Gastrocnemius medialis (tissue), 4 donors: ENCODE data around the gene FIP1L1. TPM values are rescaled to one million over a fixed set of nuclear protein-coding genes. Genes with fewer than 3 reads are reported as not detected.
A peak's percentile ranks its signal among the peaks of the same experiment; 100 is the strongest.

Experiments used
- ATAC-seq, 2 donors: fragments of 150-250 bp; one replicate each; pipeline ENCODE4 v1.9.1; 2016
- DNase-seq, 2 donors: peaks; one replicate each; pipeline ENCODE4 v3.0.0-alpha.2; 2019
- H3K27ac ChIP-seq, 4 donors: fragments of 200-600 bp; sonication (generic); 1 replicate in 1 of 4; 2 replicates in 3 of 4; pipeline ENCODE4 v1.5.1; 2016 to 2018; ENCODE audit warnings: mild to moderate bottlenecking in 2 of 4, moderate library complexity in 1 of 4
- H3K27me3 ChIP-seq, 3 donors: fragments of 200-600 bp; sonication (generic) in 2 of 3; 1 replicate in 1 of 3; 2 replicates in 2 of 3; pipeline versions ENCODE4 v1.5.1 to v1.6.0; 2016 to 2019; ENCODE audit warnings: mild to moderate bottlenecking in 1 of 3, moderate library complexity in 1 of 3
- H3K36me3 ChIP-seq, 2 donors: fragments of 200-600 bp; sonication (generic) in 1 of 2; one replicate each; pipeline ENCODE4 v1.5.1; 2017 to 2018
- H3K4me1 ChIP-seq, 2 donors: fragments of 200-600 bp; sonication (generic) in 1 of 2; one replicate each; pipeline ENCODE4 v1.5.1; 2016 to 2017; ENCODE audit warnings: mild to moderate bottlenecking in 2 of 2
- H3K4me3 ChIP-seq, 4 donors: fragments of 200-600 bp; sonication (generic) in 3 of 4; 1 replicate in 1 of 4; 2 replicates in 3 of 4; pipeline ENCODE4 v1.5.1; 2016 to 2019; ENCODE audit warnings: mild to moderate bottlenecking in 2 of 4
- H3K9me3 ChIP-seq, 3 donors: fragments of 200-600 bp; sonication (generic) in 2 of 3; 1 replicate in 1 of 3; 2 replicates in 2 of 3; pipeline ENCODE4 v1.5.1; 2016 to 2019
- CTCF ChIP-seq, 5 experiments: fragments of 450-650 bp in 3 of 5; fragments of 200-600 bp in 2 of 5; sonication (generic) in 2 of 5; IDR thresholded peaks in 4 of 5; conservative IDR thresholded peaks in 1 of 5; 1 replicate in 4 of 5; 2 replicates in 1 of 5; pipeline ENCODE4 v1.5.1; 2016 to 2019; ENCODE audit warnings: antibody characterized with exemption in 5 of 5, mild to moderate bottlenecking in 3 of 5, moderate library complexity in 3 of 5
- POLR2A ChIP-seq, 2 donors: fragments of 450-650 bp; IDR thresholded peaks; one replicate each; pipeline ENCODE4 v1.6.1; 2017; ENCODE audit warnings: antibody characterized with exemption in 2 of 2, mild to moderate bottlenecking in 2 of 2, moderate library complexity in 2 of 2
- in situ Hi-C, 4 donors: fragments of 200-750 bp; cut with MboI; loops; one replicate each; pipeline versions ENCODE4 v1.15.0 to v1.8.0; 2017; ENCODE audit warnings: low sequenced_read_pairs in 4 of 4
- intact Hi-C: fragments of 100-400 bp; cut with DNase I; formaldehyde crosslinking; loops from one replicate; pipeline ENCODE4 v1.15.1; 2023; ENCODE audit warnings: low total_unique reads
- total RNA-seq, 4 donors: library from RNA; depleted of rRNA; stranded (reverse); fragments of >200 nt; gene quantifications; one replicate each; pipeline versions ENCODE4 v1.1.0 to v1.2.3, GENCODE V29; 2016

FIP1L1 gene
- total RNA-seq, 4 donors from 2014 or later, result 26.7 to 36.6 (median 31.1) TPM

- intact Hi-C loops, result no loop called here
- Histone ChIP-seq H3K9me3 (no peaks in the 10 kb centered on the region), H3K4me3 (no peak overlapping the region), H3K36me3 (peaks cover 0 to 5% of the 10 kb centered on the region in 2 donors), H3K4me1 (no peaks in the 10 kb centered on the region), H3K27ac (no peak overlapping the region), H3K27me3 (no peaks in the 10 kb centered on the region)
- no peak for ATAC-seq
- no peak for DNase-seq
- no peak for TF ChIP-seq CTCF (IDR thresholded peaks at IDR 0.05 in 4 of 5, conservative IDR thresholded peaks at IDR 0.05 in 1 of 5)
- no peak for TF ChIP-seq POLR2A (IDR thresholded peaks at IDR 0.05)
- in situ Hi-C loops, result no loop called here
These were observed 58.8 kb downstream of the FIP1L1 start for GRCh38 chr4:53436251-53436650.

GRCh38 chr4:53441564-53441963, 64.1 kb downstream of the FIP1L1 start:
- Histone ChIP-seq H3K4me1 (no peaks in the 10 kb centered on the region), H3K27ac (no peak overlapping the region), H3K36me3 (peaks cover 0 to 17% of the 10 kb centered on the region in 2 donors), H3K4me3 (no peak overlapping the region), H3K27me3 (no peaks in the 10 kb centered on the region), H3K9me3 (no peaks in the 10 kb centered on the region)
- in situ Hi-C loops, result no loop called here
- DNase-seq (no peak), ATAC-seq (no peak)
- TF ChIP-seq POLR2A (IDR thresholded peaks at IDR 0.05) (no peak), CTCF (IDR thresholded peaks at IDR 0.05 in 4 of 5, conservative IDR thresholded peaks at IDR 0.05 in 1 of 5) (no peak)
- intact Hi-C loops, result no loop called here

- no peaks in the 10 kb centered on the region for H3K4me1 ChIP-seq
- ATAC-seq (no peak), DNase-seq (no peak)
- intact Hi-C loops (no loop called here), in situ Hi-C loops (no loop called here)
- H3K9me3 ChIP-seq, result no peaks in the 10 kb centered on the region
- H3K36me3 ChIP-seq, result peaks cover 0 to 17% of the 10 kb centered on the region in 2 donors
- H3K4me3 ChIP-seq, result no peak overlapping the region
- no peaks in the 10 kb centered on the region for H3K27me3 ChIP-seq
- no peak for TF ChIP-seq POLR2A (IDR thresholded peaks at IDR 0.05)
- H3K27ac ChIP-seq, result no peak overlapping the region
These were observed 67.5 kb downstream of the FIP1L1 start for GRCh38 chr4:53444954-53445353.

GRCh38 chr4:53450773-53451172, 73.3 kb downstream of the FIP1L1 start:
- Histone ChIP-seq H3K4me1 (peaks cover 0 to 3% of the 10 kb centered on the region in 2 donors), H3K27ac (no peak overlapping the region), H3K4me3 (no peak overlapping the region), H3K36me3 (peaks cover 0 to 34% of the 10 kb centered on the region in 2 donors), H3K9me3 (no peaks in the 10 kb centered on the region), H3K27me3 (no peaks in the 10 kb centered on the region)
- intact Hi-C loops (no loop called here), in situ Hi-C loops (no loop called here)
- DNase-seq (no peak), ATAC-seq (no peak)
- no peak for TF ChIP-seq CTCF (IDR thresholded peaks at IDR 0.05 in 4 of 5, conservative IDR thresholded peaks at IDR 0.05 in 1 of 5)
- no peak for TF ChIP-seq POLR2A (IDR thresholded peaks at IDR 0.05)

GRCh38 chr4:53453385-53453784, 75.9 kb downstream of the FIP1L1 start:
- Histone ChIP-seq H3K27ac (peak overlapping the region in 2 of 4 donors; percentile 24 to 32), H3K4me1 (peaks cover 0 to 3% of the 10 kb centered on the region in 2 donors), H3K4me3 (no peak overlapping the region), H3K36me3 (peaks cover 0 to 38% of the 10 kb centered on the region in 2 donors), H3K9me3 (no peaks in the 10 kb centered on the region), H3K27me3 (no peaks in the 10 kb centered on the region)
- TF ChIP-seq CTCF (IDR thresholded peaks at IDR 0.05 in 4 of 5, conservative IDR thresholded peaks at IDR 0.05 in 1 of 5), result no peak
- TF ChIP-seq POLR2A (IDR thresholded peaks at IDR 0.05), result no peak
- intact Hi-C loops, result no loop called here
- DNase-seq, result peak in 1 of 2 donors; percentile 23
- in situ Hi-C loops, result no loop called here
- peak in 1 of 2 donors; percentile 62 for ATAC-seq
